Spleen (tissue), 7 donors: ENCODE data around the gene STAU1.

Experiments
- POLR2A ChIP-seq, 3 donors: fragments of 450-650 bp; IDR thresholded peaks; one replicate each; pipeline ENCODE4 v1.5.1; 2017; ENCODE audit warnings: antibody characterized with exemption in 3 of 3, mild to moderate bottlenecking in 1 of 3
- POLR2AphosphoS5 ChIP-seq, 3 donors: sonication (generic); formaldehyde crosslinking; IDR thresholded peaks; one replicate each; pipeline ENCODE4 v1.5.1; 2017; ENCODE audit warnings: antibody characterized with exemption in 3 of 3
- TF ChIP-seq, protein P1 (sequence below), 11 experiments: fragments of 200-600 bp in 7 of 11; fragments of 450-650 bp in 4 of 11; sonication (generic) in 4 of 11; IDR thresholded peaks in 8 of 11; conservative IDR thresholded peaks in 3 of 11; 1 replicate in 7 of 11; 2 replicates in 4 of 11; pipeline versions ENCODE4 v1.4.0 to v1.8.0; 2016 to 2021; ENCODE audit warnings: antibody characterized with exemption in 11 of 11, inconsistent platforms in 4 of 11, mild to moderate bottlenecking in 1 of 11
- donor health status: DM: no; HTN: no; CAD: no; lungs with moderate emphysema.
- donor health status: DM: no; HTN: no; CAD: no.
- donor health status: DM: no; HTN: no; CAD: no.

DNA sequence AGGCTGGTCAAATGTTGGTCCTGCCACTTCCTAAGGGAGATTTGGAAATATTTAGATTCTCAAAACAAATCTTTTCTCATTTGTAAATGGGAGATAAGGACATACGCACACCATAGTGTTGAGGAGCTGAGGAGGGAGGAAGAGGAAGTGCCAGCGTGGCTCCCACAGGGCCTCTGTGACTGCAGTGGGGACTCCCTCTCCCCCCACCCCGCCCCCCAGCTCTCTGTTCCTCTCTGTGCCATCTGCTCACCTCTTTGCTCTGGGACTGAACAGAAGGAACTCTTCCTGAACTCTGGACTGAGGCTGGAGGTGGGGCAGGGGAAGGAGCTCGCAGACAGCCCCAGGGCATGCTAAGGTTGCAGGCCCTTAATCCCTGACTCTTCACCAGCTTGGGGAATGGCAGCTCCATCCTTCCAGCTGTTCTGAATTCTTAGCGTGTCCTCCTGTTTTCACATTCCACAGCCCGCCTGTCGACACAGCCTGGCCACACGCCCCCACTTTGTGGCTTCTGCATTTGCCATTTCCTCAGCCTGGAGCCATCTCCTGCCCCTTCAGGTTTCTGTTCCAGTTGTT is 42.5 kb upstream of the STAU1 start:
- TF ChIP-seq, protein P1, sequence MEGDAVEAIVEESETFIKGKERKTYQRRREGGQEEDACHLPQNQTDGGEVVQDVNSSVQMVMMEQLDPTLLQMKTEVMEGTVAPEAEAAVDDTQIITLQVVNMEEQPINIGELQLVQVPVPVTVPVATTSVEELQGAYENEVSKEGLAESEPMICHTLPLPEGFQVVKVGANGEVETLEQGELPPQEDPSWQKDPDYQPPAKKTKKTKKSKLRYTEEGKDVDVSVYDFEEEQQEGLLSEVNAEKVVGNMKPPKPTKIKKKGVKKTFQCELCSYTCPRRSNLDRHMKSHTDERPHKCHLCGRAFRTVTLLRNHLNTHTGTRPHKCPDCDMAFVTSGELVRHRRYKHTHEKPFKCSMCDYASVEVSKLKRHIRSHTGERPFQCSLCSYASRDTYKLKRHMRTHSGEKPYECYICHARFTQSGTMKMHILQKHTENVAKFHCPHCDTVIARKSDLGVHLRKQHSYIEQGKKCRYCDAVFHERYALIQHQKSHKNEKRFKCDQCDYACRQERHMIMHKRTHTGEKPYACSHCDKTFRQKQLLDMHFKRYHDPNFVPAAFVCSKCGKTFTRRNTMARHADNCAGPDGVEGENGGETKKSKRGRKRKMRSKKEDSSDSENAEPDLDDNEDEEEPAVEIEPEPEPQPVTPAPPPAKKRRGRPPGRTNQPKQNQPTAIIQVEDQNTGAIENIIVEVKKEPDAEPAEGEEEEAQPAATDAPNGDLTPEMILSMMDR (IDR thresholded peaks at IDR 0.05 in 8 of 11, conservative IDR thresholded peaks at IDR 0.05 in 3 of 11), result no peak
- TF ChIP-seq POLR2A (IDR thresholded peaks at IDR 0.05) (no peak), POLR2AphosphoS5 (IDR thresholded peaks at IDR 0.05) (no peak)
